Liver (tissue), 9 donors: Measurements from ENCODE around the gene LMTK2. TPM values are rescaled to one million over a fixed set of nuclear protein-coding genes. Genes with fewer than 3 reads are reported as not detected.

Experiments
- DNase-seq: peaks from one replicate; pipeline ENCODE4 v3.0.0-alpha.2; 2017; ENCODE audit warnings: low spot score
- H3K27ac ChIP-seq, 2 donors: one replicate each; pipeline ENCODE4 v1.7.0; 2013; ENCODE audit warnings: inconsistent platforms in 2 of 2, low read length in 2 of 2, control low read depth in 1 of 2, low read depth in 1 of 2, mild to moderate bottlenecking in 1 of 2
- H3K27me3 ChIP-seq, 4 donors: one replicate each; pipeline versions ENCODE4 v1.6.1 to v1.7.0; 2013; ENCODE audit warnings: low read length in 3 of 4, inconsistent platforms in 1 of 4, mild to moderate bottlenecking in 1 of 4, moderate library complexity in 1 of 4; ENCODE audit not compliant: control insufficient read depth in 4 of 4, insufficient read depth in 4 of 4
- H3K36me3 ChIP-seq, 4 donors: one replicate each; pipeline versions ENCODE4 v1.6.1 to v1.7.0; 2013; ENCODE audit warnings: low read length in 3 of 4, mild to moderate bottlenecking in 3 of 4, low read depth in 1 of 4, moderate library complexity in 1 of 4; ENCODE audit not compliant: control insufficient read depth in 4 of 4, insufficient read depth in 3 of 4
- H3K4me1 ChIP-seq, 4 donors: one replicate each; pipeline versions ENCODE4 v1.6.1 to v1.7.0; 2013; ENCODE audit warnings: low read length in 3 of 4, mild to moderate bottlenecking in 3 of 4, moderate library complexity in 1 of 4; ENCODE audit not compliant: control insufficient read depth in 4 of 4, insufficient read depth in 4 of 4
- H3K4me3 ChIP-seq, 3 donors: one replicate each; pipeline versions ENCODE4 v1.6.1 to v1.7.0; 2013; ENCODE audit warnings: low read length in 3 of 3, control low read depth in 1 of 3, low read depth in 1 of 3, mild to moderate bottlenecking in 1 of 3
- H3K9ac ChIP-seq, 2 donors: one replicate each; pipeline ENCODE4 v1.7.0; 2013; ENCODE audit warnings: low read length in 2 of 2, mild to moderate bottlenecking in 2 of 2, moderate library complexity in 2 of 2, control low read depth in 1 of 2, low read depth in 1 of 2
- H3K9me3 ChIP-seq, 4 donors: one replicate each; pipeline versions ENCODE4 v1.6.1 to v1.7.0; 2013; ENCODE audit warnings: low read length in 3 of 4; ENCODE audit not compliant: control insufficient read depth in 4 of 4
- ATF3 ChIP-seq: IDR thresholded peaks from 2 replicates; pipeline ENCODE4 v1.6.1; 2016; ENCODE audit warnings: antibody characterized with exemption
- CTCF ChIP-seq: fragments of 150-350 bp; IDR thresholded peaks from 2 replicates; pipeline ENCODE4 v1.5.1; 2017; ENCODE audit warnings: improper control_type of control experiment, low read depth, low read length; ENCODE audit not compliant: missing input control
- EGR1 ChIP-seq, 2 donors: IDR thresholded peaks; 2 replicates each; pipeline ENCODE4 v1.6.1; 2016 to 2018; ENCODE audit warnings: antibody characterized with exemption in 2 of 2, low read depth in 2 of 2
- FOXA1 ChIP-seq: IDR thresholded peaks from 2 replicates; pipeline ENCODE4 v1.6.1; 2016; ENCODE audit warnings: antibody characterized with exemption
- FOXA2 ChIP-seq: IDR thresholded peaks from 2 replicates; pipeline ENCODE4 v1.6.1; 2016; ENCODE audit warnings: antibody characterized with exemption
- HNF4G ChIP-seq: IDR thresholded peaks from 2 replicates; pipeline ENCODE4 v1.6.1; 2016; ENCODE audit warnings: antibody characterized with exemption
- MAX ChIP-seq: IDR thresholded peaks from 2 replicates; pipeline ENCODE4 v1.6.1; 2016; ENCODE audit warnings: antibody characterized with exemption
- NR2F2 ChIP-seq: IDR thresholded peaks from 2 replicates; pipeline ENCODE4 v1.6.1; 2016; ENCODE audit warnings: antibody characterized with exemption
- RAD21 ChIP-seq, 2 donors: IDR thresholded peaks; 2 replicates each; pipeline ENCODE4 v1.6.1; 2016; ENCODE audit warnings: antibody characterized with exemption in 2 of 2, mild to moderate bottlenecking in 2 of 2
- REST ChIP-seq: IDR thresholded peaks from 2 replicates; pipeline ENCODE4 v1.6.1; 2016; ENCODE audit warnings: antibody characterized with exemption, mild to moderate bottlenecking
- RXRA ChIP-seq, 2 donors: IDR thresholded peaks; 2 replicates each; pipeline ENCODE4 v1.6.1; 2017 to 2018; ENCODE audit warnings: antibody characterized with exemption in 2 of 2, mild to moderate bottlenecking in 1 of 2
- SP1 ChIP-seq: IDR thresholded peaks from 2 replicates; pipeline ENCODE4 v1.6.1; 2018; ENCODE audit warnings: antibody characterized with exemption, mild to moderate bottlenecking
- TAF1 ChIP-seq: conservative IDR thresholded peaks from 2 replicates; pipeline ENCODE4 v1.6.1; 2016; ENCODE audit warnings: antibody characterized with exemption, mild to moderate bottlenecking
- YY1 ChIP-seq: IDR thresholded peaks from 2 replicates; pipeline ENCODE4 v1.6.1; 2016; ENCODE audit warnings: antibody characterized with exemption, mild to moderate bottlenecking
- ZBTB33 ChIP-seq: IDR thresholded peaks from 2 replicates; pipeline ENCODE4 v1.6.1; 2016; ENCODE audit warnings: antibody characterized with exemption
- WGBS: extraction: QIAGEN DNeasy Blood & Tissue Kit; methylation state at CpG from one replicate; pipeline ENCODE4 v1.1.7; 2013; 5-methylcytosine and 5-hydroxymethylcytosine counted together
- polyA plus RNA-seq, 2 donors: library from polyadenylated mRNA; stranded (reverse) in 1 of 2; unstranded in 1 of 2; fragments of 200-250 nt in 1 of 2; fragments of >200 nt in 1 of 2; fragmentation: Nextera tagmentation in 1 of 2; extraction: Ambion mirVana in 1 of 2; gene quantifications; one replicate each; pipeline versions ENCODE4 v1.2.1 to v1.2.3, GENCODE V29; 2013 to 2015
- total RNA-seq, 2 donors: library from RNA; depleted of rRNA; stranded (reverse); fragments of >200 nt; gene quantifications; one replicate each; pipeline ENCODE4 v1.2.3, GENCODE V29; 2014
- donor health status: healthy.
- donor health status: healthy.
- donor health status: healthy.
- donor health status: healthy.
- donor health status: healthy.

LMTK2 gene
- total and polyA plus RNA-seq, 4 donors = 3.1 to 14.3 (median 9.0) TPM

GRCh38 chr7:98213296-98213887 is 106.7 kb downstream of the LMTK2 start:
- Histone ChIP-seq H3K36me3 (peaks cover 0 to 4% (median 0%) of the 10 kb centered on the region in 4 donors), H3K9me3 (no peaks in the 10 kb centered on the region), H3K4me3 (no peak overlapping the region), H3K27me3 (no peaks in the 10 kb centered on the region), H3K9ac (no peak overlapping the region), H3K27ac (no peak overlapping the region), H3K4me1 (peaks cover 0 to 7% (median 0%) of the 10 kb centered on the region in 4 donors)
- TF ChIP-seq CTCF (no peak), NR2F2 (no peak), REST (no peak), ATF3 (no peak), FOXA2 (no peak), YY1 (no peak), EGR1 (IDR thresholded peaks at IDR 0.05; ENCODE audit: low read depth in 2 of 2) (no peak), SP1 (no peak), HNF4G (no peak), FOXA1 (no peak), TAF1 (no peak), RAD21 (IDR thresholded peaks at IDR 0.05) (no peak), RXRA (IDR thresholded peaks at IDR 0.05) (no peak), ZBTB33 (no peak), MAX (no peak)
- WGBS = 94% methylated on average over 8 of the region's 8 CpGs
- DNase-seq = no peak
